Activated naive CD4-positive, alpha-beta T cell treated with Interleukin-2 at 50 U/mL for 16 hours (primary cell): ENCODE measurements around the gene OLIG3.

Source experiments
- DNase-seq: peaks from one replicate; pipeline ENCODE4 v3.0.0-alpha.2; 2020

Gene OLIG3

GRCh38 chr6:137494281-137494987 is at the start of gene OLIG3:
TSS of gene OLIG3 (minus strand) at chr6:137494394. CDS start at chr6:137494170, 224 bp downstream.
- DNase-seq, result peak; percentile 34

- DNase-seq, result no peak
These were observed 48.9 kb upstream of the OLIG3 start for GRCh38 chr6:137543114-137543513.

GRCh38 chr6:137542713-137543112 is 48.5 kb upstream of the OLIG3 start:
- DNase-seq, result no peak

- no peak for DNase-seq
These were observed 47.4 kb upstream of the OLIG3 start for GRCh38 chr6:137541534-137542063.

- no peak for DNase-seq
These were observed 42.0 kb upstream of the OLIG3 start for GRCh38 chr6:137536104-137536773.

- DNase-seq, result no peak
These were observed 37.3 kb upstream of the OLIG3 start for GRCh38 chr6:137531376-137532092.

- DNase-seq, result no peak
These were observed 36.2 kb upstream of the OLIG3 start for GRCh38 chr6:137530404-137530803.

GRCh38 chr6:137522831-137523230 is 28.6 kb upstream of the OLIG3 start:
- no peak for DNase-seq

- DNase-seq, result no peak
These were observed 28.1 kb upstream of the OLIG3 start for GRCh38 chr6:137522198-137522798.

- no peak for DNase-seq
These were observed 26.3 kb upstream of the OLIG3 start for GRCh38 chr6:137520520-137520919.

GRCh38 chr6:137519629-137520176 is 25.5 kb upstream of the OLIG3 start:
- DNase-seq, result no peak

GRCh38 chr6:137518386-137518983 is 24.3 kb upstream of the OLIG3 start:
- DNase-seq, result no peak

- DNase-seq, result no peak
These were observed 20.2 kb upstream of the OLIG3 start for GRCh38 chr6:137514418-137514817.

- DNase-seq, result no peak
These were observed 18.8 kb upstream of the OLIG3 start for GRCh38 chr6:137512757-137513605.

GRCh38 chr6:137510923-137511322 is 16.7 kb upstream of the OLIG3 start:
- DNase-seq, result no peak

GRCh38 chr6:137498481-137499190 is 4.4 kb upstream of the OLIG3 start:
- DNase-seq, result no peak

GRCh38 chr6:137497721-137498463 is 3.7 kb upstream of the OLIG3 start:
- DNase-seq, result peak; percentile 19

GRCh38 chr6:137496909-137497720 is 2.9 kb upstream of the OLIG3 start:
- DNase-seq, result no peak

GRCh38 chr6:137496368-137496767 is 2.2 kb upstream of the OLIG3 start:
- no peak for DNase-seq
